ENCODE results near the gene RPF1.

The RPF1 gene

GRCh38 chr1:84508510-84508909, 29.4 kb downstream of the RPF1 start:
- TF ChIP-seq, protein P1, sequence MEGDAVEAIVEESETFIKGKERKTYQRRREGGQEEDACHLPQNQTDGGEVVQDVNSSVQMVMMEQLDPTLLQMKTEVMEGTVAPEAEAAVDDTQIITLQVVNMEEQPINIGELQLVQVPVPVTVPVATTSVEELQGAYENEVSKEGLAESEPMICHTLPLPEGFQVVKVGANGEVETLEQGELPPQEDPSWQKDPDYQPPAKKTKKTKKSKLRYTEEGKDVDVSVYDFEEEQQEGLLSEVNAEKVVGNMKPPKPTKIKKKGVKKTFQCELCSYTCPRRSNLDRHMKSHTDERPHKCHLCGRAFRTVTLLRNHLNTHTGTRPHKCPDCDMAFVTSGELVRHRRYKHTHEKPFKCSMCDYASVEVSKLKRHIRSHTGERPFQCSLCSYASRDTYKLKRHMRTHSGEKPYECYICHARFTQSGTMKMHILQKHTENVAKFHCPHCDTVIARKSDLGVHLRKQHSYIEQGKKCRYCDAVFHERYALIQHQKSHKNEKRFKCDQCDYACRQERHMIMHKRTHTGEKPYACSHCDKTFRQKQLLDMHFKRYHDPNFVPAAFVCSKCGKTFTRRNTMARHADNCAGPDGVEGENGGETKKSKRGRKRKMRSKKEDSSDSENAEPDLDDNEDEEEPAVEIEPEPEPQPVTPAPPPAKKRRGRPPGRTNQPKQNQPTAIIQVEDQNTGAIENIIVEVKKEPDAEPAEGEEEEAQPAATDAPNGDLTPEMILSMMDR (IDR thresholded peaks at IDR 0.05; ENCODE audit: insufficient read depth, low read length, poor library complexity, severe bottlenecking) = no peak
- TF ChIP-seq EZH2phosphoT487 (conservative IDR thresholded peaks at IDR 0.05; ENCODE audit: low read length) = no peak
- Histone ChIP-seq H3K27me3 (ENCODE audit: low read length) (no peaks in the 10 kb centered on the region), H3K27ac (ENCODE audit: low read depth, low read length) (no peak overlapping the region), H3K9me3 (ENCODE audit: insufficient read depth, low read length) (no peaks in the 10 kb centered on the region), H2AFZ (ENCODE audit: low read depth, low read length, severe bottlenecking) (no peak overlapping the region), H3K4me3 (ENCODE audit: insufficient read depth, low read length, poor library complexity, severe bottlenecking) (no peak overlapping the region), H3K9me2 (replicated peaks; ENCODE audit: insufficient read depth, low read length) (no peaks in the 10 kb centered on the region), H3K79me2 (ENCODE audit: insufficient read depth, low read length) (peaks cover 21% of the 10 kb centered on the region), H3K36me3 (ENCODE audit: low read length) (0 out of 2 replicates have a peak, but pooled peaks cover 3% of the 10 kb centered on the region), H3K4me2 (ENCODE audit: low read depth, low read length, poor library complexity, severe bottlenecking) (no peak overlapping the region), H4K20me1 (ENCODE audit: low read depth, low read length) (peaks cover 4% of the 10 kb centered on the region; the same call in 1 of the 2 replicates), H3K9ac (ENCODE audit: low read length) (no peak overlapping the region), H3F3A (ENCODE audit: insufficient read depth) (peaks cover 5% of the 10 kb centered on the region; the same call in 1 of the 2 replicates)

GRCh38 chr1:84509029-84509428, 30.0 kb downstream of the RPF1 start:
- Histone ChIP-seq H3K4me3 (ENCODE audit: insufficient read depth, low read length, poor library complexity, severe bottlenecking) (no peak overlapping the region), H3K9ac (ENCODE audit: low read length) (no peak overlapping the region), H3K79me2 (ENCODE audit: insufficient read depth, low read length) (peaks cover 16% of the 10 kb centered on the region), H3K27me3 (ENCODE audit: low read length) (no peaks in the 10 kb centered on the region), H3K9me2 (replicated peaks; ENCODE audit: insufficient read depth, low read length) (no peaks in the 10 kb centered on the region), H3K36me3 (ENCODE audit: low read length) (0 out of 2 replicates have a peak, but pooled peaks cover 3% of the 10 kb centered on the region), H2AFZ (ENCODE audit: low read depth, low read length, severe bottlenecking) (no peak overlapping the region), H3K4me2 (ENCODE audit: low read depth, low read length, poor library complexity, severe bottlenecking) (no peak overlapping the region), H3K9me3 (ENCODE audit: insufficient read depth, low read length) (no peaks in the 10 kb centered on the region), H3K27ac (ENCODE audit: low read depth, low read length) (no peak overlapping the region), H3F3A (ENCODE audit: insufficient read depth) (peaks cover 5% of the 10 kb centered on the region; the same call in 1 of the 2 replicates), H4K20me1 (ENCODE audit: low read depth, low read length) (peaks cover 4% of the 10 kb centered on the region; the same call in 1 of the 2 replicates)
- TF ChIP-seq EZH2phosphoT487 (conservative IDR thresholded peaks at IDR 0.05; ENCODE audit: low read length) = no peak
- TF ChIP-seq, protein P1 (IDR thresholded peaks at IDR 0.05; ENCODE audit: insufficient read depth, low read length, poor library complexity, severe bottlenecking) = no peak

DNA sequence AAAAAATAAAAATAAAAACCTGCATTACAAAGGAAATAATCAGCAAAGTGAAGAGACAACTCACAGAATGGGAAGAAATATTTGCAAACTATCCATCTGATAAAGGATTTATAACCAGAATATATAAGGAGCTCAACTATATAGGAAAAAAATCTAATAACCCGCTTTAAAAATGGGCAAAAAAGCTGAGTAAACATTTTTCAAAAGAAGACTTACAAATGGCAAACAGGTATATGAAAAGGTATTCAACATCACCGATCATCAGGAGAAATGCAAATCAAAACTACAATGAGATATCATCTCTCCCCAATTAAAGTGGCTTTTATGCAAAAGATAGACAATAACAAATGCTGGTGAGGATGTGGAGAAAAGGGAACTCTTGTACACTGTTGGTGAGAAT, 31.1 kb downstream of the RPF1 start:
- 0 out of 2 replicates have a peak, but pooled peaks cover 3% of the 10 kb centered on the region for H3K36me3 ChIP-seq (ENCODE audit: low read length)
- H4K20me1 ChIP-seq (ENCODE audit: low read depth, low read length) = no peaks in the 10 kb centered on the region
- H3F3A ChIP-seq (ENCODE audit: insufficient read depth) = peaks cover 5% of the 10 kb centered on the region; the same call in 1 of the 2 replicates
- no peak overlapping the region for H3K27ac ChIP-seq (ENCODE audit: low read depth, low read length)
- H3K9ac ChIP-seq (ENCODE audit: low read length) = no peak overlapping the region
- H3K4me3 ChIP-seq (ENCODE audit: insufficient read depth, low read length, poor library complexity, severe bottlenecking) = no peak overlapping the region
- no peaks in the 10 kb centered on the region for H3K27me3 ChIP-seq (ENCODE audit: low read length)
- no peaks in the 10 kb centered on the region for H3K9me2 ChIP-seq (replicated peaks; ENCODE audit: insufficient read depth, low read length)
- no peak overlapping the region for H3K4me2 ChIP-seq (ENCODE audit: low read depth, low read length, poor library complexity, severe bottlenecking)
- no peaks in the 10 kb centered on the region for H3K9me3 ChIP-seq (ENCODE audit: insufficient read depth, low read length)
- peaks cover 5% of the 10 kb centered on the region for H3K79me2 ChIP-seq (ENCODE audit: insufficient read depth, low read length)
- H2AFZ ChIP-seq (ENCODE audit: low read depth, low read length, severe bottlenecking) = no peak overlapping the region
- TF ChIP-seq, protein P1 (IDR thresholded peaks at IDR 0.05; ENCODE audit: insufficient read depth, low read length, poor library complexity, severe bottlenecking) = no peak
- TF ChIP-seq EZH2phosphoT487 (conservative IDR thresholded peaks at IDR 0.05; ENCODE audit: low read length) = no peak

Data from SU-DHL-6 (cell line).